ENCODE results near the gene DCP1A. TPM values are rescaled to one million over a fixed set of nuclear protein-coding genes. Genes with fewer than 3 reads are reported as not detected.

Gene DCP1A
- total and polyA plus RNA-seq, 2 donors (not counting 3 experiments of a cell fraction or from before 2014, with no cell fraction given) = 32.3 to 38.0 TPM

- no peak overlapping the region for H3K9ac ChIP-seq (replicated peaks; ENCODE audit: extremely low read depth, insufficient read depth, low read length)
- peaks cover 44% of the 10 kb centered on the region for H3K79me2 ChIP-seq (ENCODE audit: control insufficient read depth, insufficient read depth, low read length)
- H3K9me1 ChIP-seq (replicated peaks; ENCODE audit: control insufficient read depth, extremely low read depth, insufficient read depth, low read length) = no peaks in the 10 kb centered on the region
- H3K27me3 ChIP-seq (ENCODE audit: control insufficient read depth in 2 of 2, insufficient read depth in 2 of 2, low read length in 2 of 2) = no peaks in the 10 kb centered on the region
- peaks cover 7 to 8% of the 10 kb centered on the region in 2 experiments for H3K36me3 ChIP-seq (ENCODE audit: control insufficient read depth in 2 of 2, extremely low read depth in 1 of 2, insufficient read depth in 2 of 2, low read length in 2 of 2)
- TF ChIP-seq POLR2AphosphoS5 (IDR thresholded peaks at IDR 0.05; ENCODE audit: insufficient read depth, low read depth, low read length) = no peak
- no peak for TF ChIP-seq FOS (IDR thresholded peaks at IDR 0.05; ENCODE audit: borderline replicate concordance, insufficient read depth, low read length)
- TF ChIP-seq JUN (IDR thresholded peaks at IDR 0.05; ENCODE audit: borderline replicate concordance, insufficient read depth, insufficient read length, low read depth) = no peak
- no peak for TF ChIP-seq GATA2 (IDR thresholded peaks at IDR 0.05; ENCODE audit: insufficient read depth, insufficient read length, low read depth, low read length)
- no peak for TF ChIP-seq MAX (IDR thresholded peaks at IDR 0.05; ENCODE audit: insufficient read depth, insufficient read length)
- TF ChIP-seq EZH2 (IDR thresholded peaks at IDR 0.05; ENCODE audit: borderline replicate concordance, low read depth, low read length, severe bottlenecking) = no peak
- no peak for TF ChIP-seq POLR2A (IDR thresholded peaks at IDR 0.05; ENCODE audit: low read depth, low read length)
- no peak for TF ChIP-seq MYC (IDR thresholded peaks at IDR 0.05; ENCODE audit: low read depth, low read length)
- no peak for TF ChIP-seq CTCF (IDR thresholded peaks at IDR 0.05; ENCODE audit: extremely low read depth in 1 of 2, insufficient read depth in 1 of 2, low read depth in 1 of 2, low read length in 2 of 2)
- no peak overlapping the region for H3K27ac ChIP-seq (ENCODE audit: insufficient read depth, low read depth, low read length)
- no peak overlapping the region for H3K4me3 ChIP-seq (replicated peaks in 1 of 3; ENCODE audit: insufficient read depth in 1 of 3, low read depth in 1 of 3, low read length in 3 of 3)
- H2AFZ ChIP-seq (ENCODE audit: low read depth, low read length) = no peak overlapping the region
- FAIRE-seq (no peak), DNase-seq (ENCODE audit: low read depth, low spot score) (no peak)
- intact Hi-C loops (cut with micrococcal nuclease) (no loop called here), dilution Hi-C loops (cut with MboI; ENCODE audit: extremely low pct_ligation_motif_present, low sequenced_read_pairs) (no loop called here)
- no TSS peak for BruUV-seq (replicated peaks)
- H3K9me3 ChIP-seq (replicated peaks; ENCODE audit: control insufficient read depth, insufficient read depth, low read length) = no peaks in the 10 kb centered on the region
- CTCF ChIA-PET = no interaction called here
- peaks cover 3% of the 10 kb centered on the region for H4K20me1 ChIP-seq (replicated peaks; ENCODE audit: control insufficient read depth, extremely low read depth, insufficient read depth, low read length)
- POLR2A ChIA-PET = no interaction called here
- H3K4me1 ChIP-seq (ENCODE audit: control insufficient read depth, extremely low read depth, insufficient read depth, low read length) = no peaks in the 10 kb centered on the region
- no peak overlapping the region for H3K4me2 ChIP-seq (ENCODE audit: insufficient read depth, low read length)
Observed at GRCh38 chr3:53337167-53337940, 10.0 kb downstream of the DCP1A start.

All from endothelial cell of umbilical vein (primary cell).